Stimulated activated CD4-positive, alpha-beta T cell treated with anti-CD3 and anti-CD28 coated beads, Interleukin-4, amount 100 ng/mL, for 1 hour (primary cell): ENCODE data around the gene CDPF1.
"Not testable (repeated sequence)": the region's sequence is repeated elsewhere in the genome, so short reads cannot be mapped to it uniquely, and the experiment has no call there.

Experiments used
- DNase-seq: peaks from one replicate; pipeline ENCODE4 v3.0.0-alpha.2; 2020

The CDPF1 gene

DNA sequence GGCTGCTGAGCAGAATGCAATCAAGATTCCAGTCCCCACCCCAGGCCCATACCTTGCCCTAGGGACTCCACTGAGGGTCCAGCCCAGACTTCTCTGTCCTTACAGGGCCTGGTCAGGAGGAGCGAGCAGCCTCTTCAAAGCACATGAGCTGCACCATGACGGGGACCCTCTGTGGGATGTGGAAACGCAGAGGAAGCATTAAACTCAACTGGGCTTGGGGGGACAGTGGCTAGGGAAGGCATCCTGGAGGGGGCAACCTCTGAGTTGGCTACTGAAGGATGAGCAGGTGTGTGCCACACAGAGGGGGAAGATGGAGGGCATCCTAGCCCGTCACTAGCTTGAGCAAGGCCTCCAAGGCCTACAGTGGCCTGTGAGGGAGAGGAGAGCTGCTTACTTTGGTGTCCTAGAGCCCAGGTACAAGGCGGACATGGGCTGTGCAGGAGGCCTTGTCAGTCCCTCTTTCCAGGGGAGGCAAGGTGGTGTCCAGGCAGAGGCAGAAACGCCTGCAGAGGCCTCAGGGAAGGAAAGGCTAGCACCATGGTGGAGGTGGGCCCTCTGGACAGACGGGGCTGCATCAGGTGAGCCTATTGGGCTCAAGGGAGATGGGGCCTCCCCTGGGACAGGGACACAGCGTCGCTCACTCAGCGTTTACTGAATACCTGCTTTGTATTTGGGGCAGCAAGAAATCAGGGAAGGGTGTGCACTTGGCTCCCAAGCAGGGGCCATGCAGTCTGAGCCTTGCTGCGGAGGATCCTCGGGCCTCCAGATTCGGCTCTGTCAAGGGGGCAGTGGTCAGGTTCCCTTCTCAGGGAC lies 32.0 kb upstream of the CDPF1 start:
- no peak for DNase-seq

DNA sequence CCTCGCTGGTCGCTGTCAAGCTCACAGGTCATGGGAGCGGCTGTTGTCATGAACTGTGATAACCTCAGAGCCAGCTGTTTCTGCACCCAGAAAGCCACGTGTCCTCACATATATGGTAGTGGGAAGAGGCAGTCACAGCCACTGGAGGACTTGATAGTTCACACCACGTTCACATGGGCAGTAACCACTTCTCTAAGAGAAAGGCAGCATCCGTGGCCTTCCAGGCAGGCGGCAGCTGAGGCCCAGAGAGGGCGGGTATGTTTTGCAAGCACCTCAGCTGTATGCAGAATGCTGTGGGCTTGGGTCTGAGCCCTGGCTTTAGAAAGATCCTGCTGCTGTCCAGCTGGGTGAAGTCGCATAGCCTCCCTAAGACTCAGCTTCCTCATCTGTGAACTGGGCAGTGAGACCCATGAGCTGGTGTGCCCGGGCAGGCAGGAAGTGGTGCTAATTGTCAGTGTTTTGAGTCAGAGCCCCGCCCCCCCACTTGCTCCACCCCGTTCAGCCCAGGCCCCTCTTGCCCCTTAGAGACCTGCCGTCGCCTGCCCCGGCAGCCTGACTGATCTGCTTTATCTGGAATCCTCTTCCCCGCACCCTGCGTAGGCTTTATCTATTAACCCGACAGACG lies 31.0 kb upstream of the CDPF1 start:
- no peak for DNase-seq

- no peak for DNase-seq
Measured at GRCh38 chr22:46280063-46280817, 30.1 kb upstream of the CDPF1 start.

GRCh38 chr22:46278656-46279645 lies 28.9 kb upstream of the CDPF1 start:
- no peak for DNase-seq

- no peak for DNase-seq
Measured at GRCh38 chr22:46276563-46276962, 26.5 kb upstream of the CDPF1 start.

GRCh38 chr22:46275455-46276122 lies 25.5 kb upstream of the CDPF1 start:
- DNase-seq: no peak

- no peak for DNase-seq
Measured at GRCh38 chr22:46274381-46274780, 24.3 kb upstream of the CDPF1 start.

GRCh38 chr22:46273432-46274148 lies 23.5 kb upstream of the CDPF1 start:
- DNase-seq: no peak

DNA sequence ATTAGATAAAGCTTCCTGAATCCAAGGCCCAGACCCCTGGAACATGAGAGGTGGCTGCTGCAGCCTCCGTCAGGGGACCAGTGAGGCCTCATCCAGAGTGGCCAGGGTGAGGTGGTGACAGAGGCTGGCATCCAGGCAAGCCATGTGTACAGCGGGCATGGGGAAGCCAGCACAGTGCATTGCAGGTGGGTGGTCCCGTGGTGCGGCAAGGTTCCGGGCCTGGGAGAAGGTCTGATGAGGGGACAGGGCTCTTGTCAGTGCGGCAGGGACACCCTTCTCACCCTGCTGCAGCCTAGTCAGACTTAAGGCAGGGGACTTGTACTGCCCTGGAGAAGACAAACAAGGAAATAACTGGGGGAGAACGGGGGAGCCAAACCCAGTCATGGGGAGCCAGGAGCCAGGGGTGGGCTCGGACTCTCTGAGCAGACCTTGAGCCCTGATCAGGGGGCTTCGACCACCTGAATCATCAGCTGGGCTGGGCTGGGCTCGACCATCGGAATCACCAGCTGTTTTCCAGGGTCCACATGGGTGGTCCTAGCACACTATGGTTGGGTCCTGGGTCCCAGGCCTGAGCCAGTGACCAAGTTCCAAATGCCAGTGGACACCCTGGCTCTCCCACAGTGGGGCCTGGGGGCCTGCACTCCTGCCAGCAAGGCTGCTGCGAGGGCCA lies 22.8 kb upstream of the CDPF1 start:
- no peak for DNase-seq

DNA sequence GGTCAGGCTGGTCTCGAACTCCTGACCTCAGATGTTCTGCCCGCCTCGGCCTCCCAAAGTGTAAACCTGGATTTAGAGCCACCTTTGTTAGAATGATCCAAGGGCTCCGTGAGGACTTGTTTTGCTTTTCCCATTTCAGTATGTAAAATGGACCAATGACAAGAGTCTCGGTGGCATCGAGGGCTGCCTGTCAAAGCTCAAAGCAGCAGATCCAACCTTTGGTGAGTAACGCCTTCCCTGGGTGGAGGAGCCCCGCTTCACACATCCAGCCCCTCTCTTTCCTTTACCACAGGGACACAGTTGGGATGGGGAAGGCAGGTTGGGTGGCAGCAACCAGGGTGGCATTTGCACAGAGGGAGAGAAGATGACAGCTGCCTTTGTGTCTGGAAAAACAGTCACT lies 22.1 kb upstream of the CDPF1 start:
- no peak for DNase-seq

DNA sequence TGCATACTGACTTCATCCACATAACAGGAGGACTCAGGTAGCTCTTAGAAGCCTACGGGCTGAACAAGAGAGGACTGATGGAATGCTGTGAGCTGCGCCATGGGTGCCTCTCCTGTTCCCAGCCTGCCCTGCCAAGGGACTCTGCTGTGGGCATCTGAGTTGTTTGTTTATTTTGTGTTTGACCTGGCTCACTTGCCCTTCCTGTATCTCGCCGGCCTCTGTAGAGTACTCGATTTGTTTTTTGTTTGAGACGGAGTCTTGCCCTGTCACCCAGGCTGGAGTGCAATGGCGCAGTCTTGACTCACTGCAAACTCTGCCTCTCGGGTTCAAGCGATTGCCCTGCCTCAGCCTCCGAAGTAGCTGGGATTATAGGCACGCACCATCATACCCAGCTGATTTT lies 19.5 kb upstream of the CDPF1 start:
- DNase-seq: no peak

DNA sequence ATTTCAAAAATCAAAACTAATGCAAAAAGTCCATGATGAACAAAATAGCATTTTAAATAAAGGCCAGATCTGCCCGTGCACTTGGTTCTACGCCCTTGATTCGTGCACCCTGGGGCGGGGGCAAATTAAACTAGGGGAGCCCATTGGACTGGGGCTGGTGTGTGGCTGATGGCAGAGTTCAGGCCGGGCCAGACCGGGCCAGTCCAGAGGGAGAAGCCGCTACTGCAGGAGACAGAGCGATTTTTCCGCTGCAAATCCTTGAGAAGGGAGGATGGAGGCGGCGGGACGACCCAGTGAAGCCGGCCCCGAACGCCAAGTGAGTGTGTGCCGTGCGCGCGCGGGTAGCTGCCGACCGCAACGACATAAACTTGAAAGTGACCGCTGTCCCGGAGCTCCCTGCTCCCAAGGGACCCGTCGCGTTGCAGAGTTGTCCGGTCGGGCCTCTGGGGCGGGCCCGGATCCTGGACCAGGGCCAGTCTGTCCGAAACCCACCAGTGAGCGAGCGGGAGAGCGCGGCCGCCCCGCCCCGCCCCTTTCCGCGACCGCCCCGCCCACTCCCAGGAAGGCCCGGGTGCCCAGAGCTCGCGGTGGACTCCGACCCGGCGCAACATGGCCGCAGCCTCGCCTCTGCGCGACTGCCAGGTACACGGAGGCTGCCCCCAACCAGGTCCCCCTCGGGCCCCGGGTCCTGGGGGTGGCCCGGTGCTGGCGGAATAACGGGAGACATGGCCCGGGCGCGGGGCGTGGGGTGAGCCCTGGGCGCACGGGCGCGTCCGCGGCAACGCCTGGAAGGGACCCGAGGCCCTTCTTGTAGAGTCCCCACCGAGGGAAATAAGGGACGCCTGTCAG lies 17.6 kb upstream of the CDPF1 start, which contains the start of gene TTC38:
TSS of gene TTC38 (plus strand) at position 578 of the 849 bp plus-strand sequence. CDS start at position 610, 32 bp downstream.
- DNase-seq: peak; percentile 48

DNA sequence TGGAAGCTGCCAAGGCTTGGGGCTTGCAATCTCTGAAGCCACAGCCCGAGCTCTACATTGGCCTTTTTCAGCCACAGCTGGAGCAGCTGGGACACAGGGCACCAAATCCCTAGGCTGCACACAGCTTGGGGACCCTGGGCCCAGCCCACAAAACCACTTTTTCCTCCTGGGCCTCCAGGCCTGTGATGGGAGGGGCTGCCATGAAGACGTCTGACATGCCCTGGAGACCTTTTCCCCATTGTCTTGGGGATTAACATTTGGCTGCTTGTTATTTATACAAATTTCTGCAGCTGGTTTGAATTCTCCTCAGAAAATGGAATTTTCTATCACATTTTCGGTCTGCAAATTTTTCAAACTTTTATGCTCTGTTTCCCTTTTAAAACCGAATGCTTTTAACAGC lies 15.5 kb upstream of the CDPF1 start:
- not testable (repeated sequence) for DNase-seq

DNA sequence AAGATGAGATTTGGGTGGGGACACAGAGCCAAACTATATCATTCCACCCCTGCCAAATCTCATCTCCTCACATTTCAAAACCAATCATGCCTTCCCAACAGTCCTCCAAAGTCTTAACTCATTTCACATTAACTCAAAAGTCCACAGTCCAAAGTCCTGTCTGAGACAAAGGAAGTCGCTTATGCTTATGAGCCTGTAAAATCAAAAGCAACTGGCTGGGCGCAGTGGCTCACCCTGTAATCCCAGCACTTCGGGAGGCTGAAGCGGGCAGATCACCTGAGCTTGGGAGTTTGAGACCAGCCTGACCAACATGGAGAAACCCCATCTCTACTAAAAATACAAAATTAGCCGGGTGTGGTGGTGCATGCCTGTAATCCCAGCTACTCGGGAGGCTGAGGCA lies 14.4 kb upstream of the CDPF1 start:
- DNase-seq: not testable (repeated sequence)

- DNase-seq: no peak
Measured at GRCh38 chr22:46263216-46263590, 13.1 kb upstream of the CDPF1 start, which contains the start of gene PKDREJ. Gene PKDREJ, minus strand, starts transcription at chr22:46263343. Its CDS starts 21 bp downstream, at chr22:46263322.

- DNase-seq: peak; percentile 28
Measured at GRCh38 chr22:46262449-46263215, 12.5 kb upstream of the CDPF1 start.

DNA sequence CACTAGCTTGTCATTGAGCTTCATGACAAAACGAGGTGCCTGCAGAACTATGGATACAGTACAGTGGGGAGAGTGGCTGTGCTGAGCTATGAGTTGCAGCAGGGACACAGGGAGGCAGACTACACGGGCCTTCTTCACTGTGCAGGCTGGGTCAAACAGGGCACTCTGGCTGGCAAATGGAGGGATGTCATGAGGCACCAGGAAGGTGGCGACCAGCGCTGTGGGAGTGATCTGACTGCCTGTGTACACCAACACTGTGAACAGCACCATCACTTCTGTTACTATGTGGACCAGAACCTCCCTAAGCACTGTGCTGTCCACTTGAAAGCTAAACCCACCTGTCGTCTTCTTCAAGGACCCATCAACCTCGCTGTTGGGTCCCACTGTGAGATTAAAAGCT lies 9.9 kb upstream of the CDPF1 start:
- no peak for DNase-seq

DNA sequence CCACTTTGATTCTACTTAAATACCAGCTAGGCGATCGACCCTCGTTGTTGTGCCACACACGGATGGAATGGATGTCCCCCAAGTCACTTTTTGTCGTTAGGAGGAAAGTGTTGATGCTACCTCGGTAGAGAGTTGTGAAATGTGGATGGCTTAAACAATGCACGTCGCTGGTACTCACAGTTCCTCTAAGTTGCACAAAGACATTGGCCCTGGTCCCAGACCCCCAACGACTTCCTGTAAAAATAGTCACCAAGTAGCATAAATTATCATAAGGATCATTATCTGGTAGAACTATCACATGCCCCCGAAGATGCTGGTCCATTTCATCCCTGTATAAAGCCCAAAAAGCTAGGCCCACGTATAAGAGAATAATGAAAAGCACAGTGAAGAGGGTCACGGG lies 9.3 kb upstream of the CDPF1 start:
- DNase-seq: no peak
